Mucosa of descending colon (tissue), 3 donors: ENCODE measurements around the gene LCN15. TPM values are rescaled to one million over a fixed set of nuclear protein-coding genes. Genes with fewer than 3 reads are reported as not detected.
A peak's percentile ranks its signal among the peaks of the same experiment; 100 is the strongest.

Experiments
- ATAC-seq: fragments of 200-7000 bp; cut with Tn5 transposase; one replicate; pipeline ENCODE4 v1.9.1; 2020; ENCODE audit warnings: mild to moderate bottlenecking, moderate library complexity
- DNase-seq, 3 donors: peaks; one replicate each; pipeline ENCODE4 v3.0.0-alpha.2; 2020
- H3K36me3 ChIP-seq: fragments of 200-600 bp; one replicate; pipeline ENCODE4 v1.8.0; 2021; ENCODE audit warnings: low read depth, mild to moderate bottlenecking
- H3K4me1 ChIP-seq: fragments of 200-600 bp; one replicate; pipeline ENCODE4 v1.8.0; 2021; ENCODE audit warnings: low read depth, mild to moderate bottlenecking
- H3K4me3 ChIP-seq: fragments of 200-600 bp; one replicate; pipeline ENCODE4 v1.8.0; 2021; ENCODE audit warnings: mild to moderate bottlenecking
- H3K9me3 ChIP-seq: fragments of 200-600 bp; one replicate; pipeline ENCODE4 v1.8.0; 2021; ENCODE audit warnings: mild to moderate bottlenecking
- intact Hi-C, 2 donors: fragments of 100-400 bp; cut with DNase I in 1 of 2; cut with micrococcal nuclease in 1 of 2; formaldehyde crosslinking; loops; one replicate each; pipeline versions ENCODE4 v1.11.0 to v1.11.1; 2022; cut with DNase I, micrococcal nuclease
- long read RNA-seq, 2 donors: library from polyadenylated mRNA; unstranded; transcript quantifications; one replicate each; pipeline ENCODE4 v2.0.0, GENCODE V29; 2019 to 2021
- total RNA-seq, 3 donors: library from RNA; stranded (reverse); fragmentation: NEBNext Ultra II Directional in 2 of 3; extraction: Animal tissue kit (Norgen Biotek cat#: 25700) in 2 of 3; gene quantifications; one replicate each; pipeline versions ENCODE4 v1.2.1 to v1.2.4, GENCODE V29; 2021 to 2023
- TF ChIP-seq, protein P1 (sequence below): fragments of 200-600 bp; IDR thresholded peaks from one replicate; pipeline ENCODE4 v1.8.0; 2022; ENCODE audit warnings: antibody characterized with exemption, mild to moderate bottlenecking
- donor health status: DM: no; HTN: no; CAD: no; lungs with moderate emphysema.
- donor health status: DM: no; HTN: no; CAD: no.
- donor health status: DM: no; HTN: yes; CAD: no.

The LCN15 gene, protein sequence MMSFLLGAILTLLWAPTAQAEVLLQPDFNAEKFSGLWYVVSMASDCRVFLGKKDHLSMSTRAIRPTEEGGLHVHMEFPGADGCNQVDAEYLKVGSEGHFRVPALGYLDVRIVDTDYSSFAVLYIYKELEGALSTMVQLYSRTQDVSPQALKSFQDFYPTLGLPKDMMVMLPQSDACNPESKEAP
- 10 to 100 TPM in 1 of 3 donors, 1 to 10 TPM in 2; 1.6 to 17.2 (median 3.7) TPM for total RNA-seq
- long read RNA-seq, donor 1, transcript LCN15-201 (7 exons, 762 nt), result major isoform, 6 of 6 reads
- long read RNA-seq, donor 1, partial matches to known transcripts, result 0 of 6 reads
- long read RNA-seq, donor 1, other reads (novel, unspliced or antisense), result 0 of 6 reads
- long read RNA-seq, donor 2, result 0 reads

DNA sequence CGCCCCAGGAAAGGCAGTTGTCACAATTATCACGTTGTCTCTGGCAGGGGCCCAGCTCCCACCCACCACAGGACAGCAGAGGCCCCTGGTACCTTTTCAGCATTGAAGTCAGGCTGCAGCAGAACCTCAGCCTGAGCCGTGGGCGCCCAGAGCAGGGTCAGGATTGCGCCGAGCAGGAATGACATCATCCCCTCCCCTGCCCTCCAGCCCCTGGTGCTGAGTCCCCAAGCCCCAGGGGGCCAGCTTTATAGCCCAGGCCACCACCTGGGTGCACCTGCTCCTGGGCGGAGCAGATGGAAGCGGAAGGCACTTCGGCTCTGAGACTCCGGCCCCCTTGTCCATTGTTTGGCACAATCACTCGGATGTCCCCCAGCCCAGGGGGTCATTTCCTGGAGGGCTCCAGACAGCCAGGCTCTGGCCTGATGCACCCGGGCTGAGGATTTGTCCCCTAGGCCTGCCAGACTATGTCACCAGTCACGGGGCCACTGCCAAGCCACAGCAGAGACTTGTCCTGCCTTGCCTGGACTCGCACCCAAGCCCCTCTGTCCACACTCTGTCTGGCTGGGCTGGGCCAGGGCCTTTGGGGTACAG lies at the start of gene LCN15:
Gene LCN15, minus strand, starts transcription at position 218 of the 591 bp plus-strand sequence. Its CDS starts 30 bp downstream, at position 188.
- DNase-seq (peak in 1 of 3 donors; percentile 37), ATAC-seq (no peak)
- intact Hi-C loops, result no loop called here
- Histone ChIP-seq H3K36me3 (no peaks in the 10 kb centered on the region), H3K9me3 (no peaks in the 10 kb centered on the region), H3K4me1 (peaks cover 14% of the 10 kb centered on the region), H3K4me3 (no peak within 1 kb of the TSS)
- TF ChIP-seq, protein P1, sequence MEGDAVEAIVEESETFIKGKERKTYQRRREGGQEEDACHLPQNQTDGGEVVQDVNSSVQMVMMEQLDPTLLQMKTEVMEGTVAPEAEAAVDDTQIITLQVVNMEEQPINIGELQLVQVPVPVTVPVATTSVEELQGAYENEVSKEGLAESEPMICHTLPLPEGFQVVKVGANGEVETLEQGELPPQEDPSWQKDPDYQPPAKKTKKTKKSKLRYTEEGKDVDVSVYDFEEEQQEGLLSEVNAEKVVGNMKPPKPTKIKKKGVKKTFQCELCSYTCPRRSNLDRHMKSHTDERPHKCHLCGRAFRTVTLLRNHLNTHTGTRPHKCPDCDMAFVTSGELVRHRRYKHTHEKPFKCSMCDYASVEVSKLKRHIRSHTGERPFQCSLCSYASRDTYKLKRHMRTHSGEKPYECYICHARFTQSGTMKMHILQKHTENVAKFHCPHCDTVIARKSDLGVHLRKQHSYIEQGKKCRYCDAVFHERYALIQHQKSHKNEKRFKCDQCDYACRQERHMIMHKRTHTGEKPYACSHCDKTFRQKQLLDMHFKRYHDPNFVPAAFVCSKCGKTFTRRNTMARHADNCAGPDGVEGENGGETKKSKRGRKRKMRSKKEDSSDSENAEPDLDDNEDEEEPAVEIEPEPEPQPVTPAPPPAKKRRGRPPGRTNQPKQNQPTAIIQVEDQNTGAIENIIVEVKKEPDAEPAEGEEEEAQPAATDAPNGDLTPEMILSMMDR, result no peak

DNA sequence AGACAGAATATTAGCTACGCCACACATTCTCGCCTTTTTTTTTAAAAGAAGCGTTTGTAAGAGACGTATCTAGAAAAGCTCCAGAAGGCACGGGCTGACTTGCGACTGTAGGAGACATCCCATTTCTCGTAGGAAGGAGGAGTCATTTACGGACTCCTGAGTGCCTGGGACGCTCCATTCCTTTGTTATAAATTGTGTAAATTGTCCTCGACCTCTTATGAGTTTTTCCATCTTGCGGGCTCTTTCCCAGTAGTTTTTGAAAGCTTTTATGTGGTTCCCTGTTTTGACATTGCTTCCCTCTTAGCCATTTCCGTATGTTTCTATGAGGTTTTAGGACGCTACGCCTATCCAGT lies 44.5 kb upstream of the LCN15 start:
- ATAC-seq (peak; percentile 3), DNase-seq (no peak)
- H3K9me3 ChIP-seq, result no peaks in the 10 kb centered on the region
- TF ChIP-seq, protein P1, result no peak
- peaks cover 4% of the 10 kb centered on the region for H3K36me3 ChIP-seq
- peak overlapping the region; percentile 93 for H3K4me3 ChIP-seq
- peaks cover 30% of the 10 kb centered on the region for H3K4me1 ChIP-seq
- intact Hi-C loops, result no loop called here

DNA sequence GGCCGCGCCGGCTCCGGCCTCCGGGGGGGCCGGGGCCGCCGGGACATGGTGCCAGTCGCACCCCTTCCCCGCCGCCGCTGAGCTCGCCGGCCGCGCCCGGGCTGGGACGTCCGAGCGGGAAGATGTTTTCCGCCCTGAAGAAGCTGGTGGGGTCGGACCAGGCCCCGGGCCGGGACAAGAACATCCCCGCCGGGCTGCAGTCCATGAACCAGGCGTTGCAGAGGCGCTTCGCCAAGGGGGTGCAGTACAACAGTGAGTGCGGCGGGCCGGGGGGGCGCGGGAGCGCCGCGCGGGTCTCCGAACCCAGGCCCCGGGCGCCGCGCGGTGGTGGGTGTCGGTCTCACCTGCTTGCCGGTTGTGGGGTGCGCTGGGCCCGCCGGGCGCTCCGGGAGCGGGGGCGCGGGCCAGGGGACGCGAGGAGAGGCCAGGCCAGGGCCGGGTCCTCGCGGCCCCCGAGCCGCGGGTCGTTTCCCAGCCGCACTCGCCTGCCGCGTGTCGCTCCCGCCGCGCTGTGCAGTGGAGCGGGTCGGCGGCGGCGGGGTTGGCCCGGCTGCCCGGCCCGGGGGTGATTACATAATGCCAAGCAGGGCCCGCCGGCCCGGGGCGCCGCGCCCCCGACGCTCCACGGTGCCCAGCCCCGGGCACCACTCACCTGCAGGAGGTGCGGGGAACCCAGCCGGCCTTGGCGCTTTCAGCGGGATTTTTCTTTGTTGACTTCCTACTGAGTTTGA lies 43.9 kb upstream of the LCN15 start:
- H3K4me1 ChIP-seq, result peaks cover 30% of the 10 kb centered on the region
- H3K4me3 ChIP-seq, result peak overlapping the region; percentile 93
- TF ChIP-seq, protein P1, result no peak
- intact Hi-C loops, result no loop called here
- peaks cover 4% of the 10 kb centered on the region for H3K36me3 ChIP-seq
- DNase-seq (peak in 1 of 3 donors; percentile 69), ATAC-seq (peak; percentile 38)
- no peaks in the 10 kb centered on the region for H3K9me3 ChIP-seq

DNA sequence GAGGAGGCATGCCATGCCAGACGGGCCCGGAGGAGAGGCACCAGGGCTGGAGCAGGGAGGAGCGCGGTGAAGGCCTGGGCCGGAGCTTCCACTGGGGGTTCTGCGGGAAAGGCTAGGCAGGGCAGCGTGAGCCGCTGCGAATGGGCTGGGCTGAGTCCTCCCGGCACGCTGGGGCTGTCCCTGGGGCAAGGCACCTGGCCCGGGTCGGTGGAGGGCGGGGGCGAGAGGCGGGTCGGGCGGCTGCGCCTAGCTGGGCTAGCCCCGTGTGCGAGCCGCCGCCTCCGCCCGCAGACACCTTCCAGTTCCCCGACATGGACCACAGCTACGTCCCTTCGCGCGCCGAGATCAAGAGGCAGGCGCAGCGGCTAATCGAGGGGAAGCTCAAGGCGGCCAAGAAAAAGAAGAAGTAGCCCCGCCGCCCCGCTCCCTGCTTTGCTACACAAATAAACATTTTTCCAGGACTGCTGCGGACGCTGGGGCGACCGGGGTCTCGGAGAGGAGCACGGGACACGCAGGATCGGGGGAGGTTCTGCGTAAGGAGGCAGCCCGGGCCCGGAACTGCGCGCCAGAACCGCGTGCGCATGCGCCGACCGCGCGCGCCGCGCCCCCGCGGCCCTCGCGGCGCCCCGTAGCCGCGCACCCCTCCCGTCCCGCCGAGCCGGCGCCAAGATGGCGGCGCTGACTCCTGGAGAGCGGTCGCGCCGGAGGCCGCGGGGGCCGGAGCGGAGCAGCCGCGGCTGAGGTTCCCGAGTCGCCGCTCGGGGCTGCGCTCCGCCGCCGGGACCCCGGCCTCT lies 43.2 kb upstream of the LCN15 start, which contains the start of gene RABL6:
Gene RABL6, plus strand, starts transcription at position 668 of the 794 bp plus-strand sequence. CDS start 249 bp downstream, outside the sequence.
- Histone ChIP-seq H3K4me1 (peaks cover 30% of the 10 kb centered on the region), H3K9me3 (no peaks in the 10 kb centered on the region), H3K36me3 (peaks cover 4% of the 10 kb centered on the region), H3K4me3 (peak within 1 kb of the TSS; percentile 93)
- TF ChIP-seq, protein P1, result no peak
- ATAC-seq (peak; percentile 92), DNase-seq (peak; percentile 76 to 88 (median 84))
- intact Hi-C loops, result no loop called here

DNA sequence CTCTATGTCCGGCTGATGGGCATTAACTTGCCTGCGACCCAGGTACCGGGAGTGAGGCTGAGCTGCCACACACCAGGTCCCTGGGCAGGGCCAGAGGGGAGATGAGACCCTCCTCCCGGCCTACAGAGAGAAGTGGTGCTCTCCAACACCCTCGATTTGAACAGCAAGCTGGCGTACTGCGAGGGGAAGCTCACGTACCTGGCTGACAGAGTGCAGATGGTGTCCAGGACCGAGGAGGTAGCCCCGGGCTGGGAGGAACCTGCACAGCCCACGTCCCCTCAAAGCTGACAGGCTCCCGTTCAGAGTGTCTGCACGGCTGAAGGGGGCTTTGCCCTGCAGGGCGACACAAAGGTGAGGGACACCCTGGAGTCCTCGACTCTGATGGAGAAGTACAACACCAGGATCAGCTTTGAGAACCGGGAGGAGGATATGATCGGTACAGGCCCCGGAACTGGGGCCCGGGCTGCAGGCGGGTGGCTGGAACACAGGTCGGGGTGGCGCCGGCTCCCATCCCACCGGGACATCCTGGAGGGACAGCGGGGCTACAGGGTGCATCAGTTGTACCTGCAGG lies 42.4 kb upstream of the LCN15 start:
- Histone ChIP-seq H3K36me3 (peaks cover 4% of the 10 kb centered on the region), H3K4me1 (peaks cover 30% of the 10 kb centered on the region), H3K9me3 (no peaks in the 10 kb centered on the region), H3K4me3 (no peak overlapping the region)
- intact Hi-C loops, result no loop called here
- DNase-seq (peak in 1 of 3 donors; percentile 55), ATAC-seq (peak; percentile 4)
- TF ChIP-seq, protein P1, result no peak
